ENCODE data around the gene SCO1.

- TF ChIP-seq EZH2 (IDR thresholded peaks at IDR 0.05): no peak
- TF ChIP-seq FOXP2 (optimal IDR thresholded peaks at IDR 0.05; ENCODE audit: control extremely low read depth, extremely low read length, insufficient read depth): no peak
Observed at GRCh38 chr17:10744501-10745000, 47.2 kb upstream of the SCO1 start.
